22Rv1 (cell line): Measurements from ENCODE around the gene SEC61A1.

Experiments
- CTCF ChIP-seq: fragments of 450-650 bp; IDR thresholded peaks from 2 replicates; pipeline ENCODE4 v1.5.1; 2017; ENCODE audit warnings: mild to moderate bottlenecking
- ZFX ChIP-seq: fragments of 450-650 bp; IDR thresholded peaks from 2 replicates; pipeline ENCODE4 v1.6.1; 2017; ENCODE audit warnings: antibody characterized with exemption, borderline replicate concordance

DNA sequence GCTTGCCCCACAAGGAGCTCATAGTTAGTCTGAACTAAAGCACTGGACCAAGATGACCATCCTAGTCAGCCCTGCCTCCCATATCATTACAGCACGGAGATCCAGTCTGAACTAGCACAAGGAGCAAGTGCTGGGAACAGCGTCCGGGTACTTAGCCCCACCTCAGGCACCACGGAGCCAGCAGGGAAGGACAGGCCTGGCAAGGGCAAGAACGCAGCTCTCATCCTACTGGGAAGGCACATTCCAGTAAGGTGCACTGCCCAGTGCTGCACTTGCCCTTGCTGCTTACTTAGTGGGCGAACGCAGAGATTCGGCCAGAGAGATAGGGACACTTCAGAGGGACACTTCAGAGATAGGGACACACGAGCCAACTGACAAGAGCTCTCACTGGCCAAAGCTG is 27.6 kb downstream of the SEC61A1 start:
- TF ChIP-seq CTCF (no peak), ZFX (no peak)
